ENCODE data around the gene JAKMIP1. TPM values are rescaled to one million over a fixed set of nuclear protein-coding genes. Genes with fewer than 3 reads are reported as not detected.

JAKMIP1 gene
- total RNA-seq, 1 donor from 2014 or later: 0.89 TPM

GRCh38 chr4:6119507-6120020 lies 80.8 kb downstream of the JAKMIP1 start:
- no peak for DNase-seq (ENCODE audit: low spot score, unreplicated experiment)
- Mint-ChIP-seq H3K27me3 (peaks cover 31% of the 10 kb centered on the region), H3K36me3 (ENCODE audit: insufficient read depth) (no peaks in the 10 kb centered on the region), H3K9me3 (ENCODE audit: low read depth) (no peaks in the 10 kb centered on the region), H3K27ac (no peak overlapping the region), H3K4me3 (ENCODE audit: low read depth) (no peak overlapping the region), H3K4me1 (ENCODE audit: low read depth) (no peaks in the 10 kb centered on the region)
- TF ChIP-seq, protein P1, sequence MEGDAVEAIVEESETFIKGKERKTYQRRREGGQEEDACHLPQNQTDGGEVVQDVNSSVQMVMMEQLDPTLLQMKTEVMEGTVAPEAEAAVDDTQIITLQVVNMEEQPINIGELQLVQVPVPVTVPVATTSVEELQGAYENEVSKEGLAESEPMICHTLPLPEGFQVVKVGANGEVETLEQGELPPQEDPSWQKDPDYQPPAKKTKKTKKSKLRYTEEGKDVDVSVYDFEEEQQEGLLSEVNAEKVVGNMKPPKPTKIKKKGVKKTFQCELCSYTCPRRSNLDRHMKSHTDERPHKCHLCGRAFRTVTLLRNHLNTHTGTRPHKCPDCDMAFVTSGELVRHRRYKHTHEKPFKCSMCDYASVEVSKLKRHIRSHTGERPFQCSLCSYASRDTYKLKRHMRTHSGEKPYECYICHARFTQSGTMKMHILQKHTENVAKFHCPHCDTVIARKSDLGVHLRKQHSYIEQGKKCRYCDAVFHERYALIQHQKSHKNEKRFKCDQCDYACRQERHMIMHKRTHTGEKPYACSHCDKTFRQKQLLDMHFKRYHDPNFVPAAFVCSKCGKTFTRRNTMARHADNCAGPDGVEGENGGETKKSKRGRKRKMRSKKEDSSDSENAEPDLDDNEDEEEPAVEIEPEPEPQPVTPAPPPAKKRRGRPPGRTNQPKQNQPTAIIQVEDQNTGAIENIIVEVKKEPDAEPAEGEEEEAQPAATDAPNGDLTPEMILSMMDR (IDR thresholded peaks at IDR 0.05; ENCODE audit: unreplicated experiment): no peak

DNA sequence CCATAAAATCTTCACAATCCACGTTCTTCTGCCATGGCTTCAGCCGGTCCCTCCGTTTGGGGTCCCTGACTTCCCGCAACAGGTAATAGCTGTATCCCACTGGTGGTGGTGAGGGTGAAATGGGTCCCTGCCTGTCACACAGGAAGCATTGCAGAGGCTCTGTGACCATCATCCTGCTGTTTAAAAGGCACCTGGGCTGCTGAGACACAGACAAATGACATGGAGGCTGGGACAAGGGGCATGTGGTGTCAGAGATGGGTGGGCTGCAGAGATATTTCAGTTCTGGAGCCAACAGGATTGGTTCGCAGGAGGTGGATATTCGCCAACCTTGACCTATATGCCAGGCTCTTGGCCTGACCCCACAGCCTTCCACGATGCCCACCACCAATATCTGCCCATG lies 82.1 kb downstream of the JAKMIP1 start:
- TF ChIP-seq, protein P1 (IDR thresholded peaks at IDR 0.05; ENCODE audit: unreplicated experiment): no peak
- DNase-seq (ENCODE audit: low spot score, unreplicated experiment): no peak
- H3K27me3 Mint-ChIP-seq: peaks cover 35% of the 10 kb centered on the region
- no peak overlapping the region for H3K27ac Mint-ChIP-seq
- H3K9me3 Mint-ChIP-seq (ENCODE audit: low read depth): no peaks in the 10 kb centered on the region
- no peaks in the 10 kb centered on the region for H3K4me1 Mint-ChIP-seq (ENCODE audit: low read depth)
- H3K4me3 Mint-ChIP-seq (ENCODE audit: low read depth): no peak overlapping the region
- no peaks in the 10 kb centered on the region for H3K36me3 Mint-ChIP-seq (ENCODE audit: insufficient read depth)

DNA sequence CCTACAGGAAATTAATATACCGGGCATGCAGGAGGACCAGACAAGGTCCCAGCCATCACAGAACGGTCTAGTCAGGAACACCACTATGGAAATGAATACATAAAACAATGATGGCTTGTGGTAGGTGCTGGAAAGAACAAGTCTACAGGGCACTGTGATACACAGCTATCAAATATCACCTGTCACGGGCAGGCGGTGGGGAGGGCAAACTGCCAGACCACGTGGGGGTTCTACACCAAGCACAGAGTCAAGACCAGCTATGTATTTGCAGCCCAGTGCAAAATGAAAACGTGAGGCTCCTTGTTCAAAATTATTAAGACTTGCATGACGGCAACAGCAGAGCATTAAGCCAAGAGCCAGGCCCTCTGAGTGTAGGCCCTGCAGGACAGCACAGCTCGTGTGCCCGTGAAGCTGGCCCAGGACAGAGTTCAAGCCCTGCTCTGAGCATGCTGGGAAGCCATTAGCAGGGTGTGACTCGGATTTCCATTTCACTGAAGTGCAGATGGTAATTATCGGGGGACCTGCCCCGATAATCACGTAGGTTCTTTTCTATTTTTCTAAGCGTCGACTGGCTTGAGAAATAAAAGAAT lies 83.6 kb downstream of the JAKMIP1 start:
- TF ChIP-seq, protein P1 (IDR thresholded peaks at IDR 0.05; ENCODE audit: unreplicated experiment): no peak
- Mint-ChIP-seq H3K4me1 (ENCODE audit: low read depth) (no peaks in the 10 kb centered on the region), H3K36me3 (ENCODE audit: insufficient read depth) (no peaks in the 10 kb centered on the region), H3K9me3 (ENCODE audit: low read depth) (no peaks in the 10 kb centered on the region), H3K27ac (no peak overlapping the region), H3K4me3 (ENCODE audit: low read depth) (no peak overlapping the region), H3K27me3 (peaks cover 35% of the 10 kb centered on the region)
- no peak for DNase-seq (ENCODE audit: low spot score, unreplicated experiment)

DNA sequence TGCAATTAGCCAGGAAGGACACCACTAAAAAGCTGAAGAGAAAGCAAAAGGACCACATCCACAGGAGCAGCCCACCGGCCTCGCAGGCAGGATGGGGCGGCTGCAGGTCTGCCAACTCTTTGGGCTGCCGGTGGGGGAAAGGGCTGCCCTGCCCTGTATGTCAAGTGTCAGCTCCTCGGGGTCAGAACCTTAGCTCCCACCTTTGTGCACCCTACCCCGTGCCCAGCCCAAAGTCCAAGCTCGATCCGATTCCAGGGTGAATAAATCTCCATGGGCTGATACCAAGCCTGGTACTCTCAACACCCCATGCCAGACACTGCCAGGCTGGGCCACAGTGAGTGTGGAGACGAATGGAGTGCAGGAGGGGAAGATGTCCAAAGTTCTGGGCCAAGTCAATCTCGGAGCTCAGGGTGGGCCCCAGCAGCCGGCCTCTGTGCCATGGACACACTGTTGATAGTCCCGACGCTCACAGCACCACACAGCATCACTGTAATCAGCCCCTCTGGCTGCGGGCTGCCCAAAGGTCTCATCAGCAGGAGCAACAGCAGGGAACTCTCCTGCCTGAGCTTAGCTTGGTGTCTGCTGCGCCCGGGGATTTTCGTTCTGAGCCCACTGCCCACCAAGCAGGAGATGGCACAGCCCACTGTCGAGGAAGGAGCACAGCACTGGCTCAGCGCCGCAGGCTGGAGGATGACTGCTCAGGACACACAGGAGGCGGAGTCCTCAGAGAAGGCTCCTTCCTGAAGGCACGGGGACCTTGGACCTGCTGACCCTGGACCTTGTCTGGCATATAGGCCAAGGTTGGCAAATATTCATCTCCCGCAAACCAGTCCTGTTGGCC lies 84.4 kb downstream of the JAKMIP1 start:
- Mint-ChIP-seq H3K27ac (no peak overlapping the region), H3K4me1 (ENCODE audit: low read depth) (no peaks in the 10 kb centered on the region), H3K36me3 (ENCODE audit: insufficient read depth) (no peaks in the 10 kb centered on the region), H3K9me3 (ENCODE audit: low read depth) (no peaks in the 10 kb centered on the region), H3K27me3 (peaks cover 35% of the 10 kb centered on the region), H3K4me3 (ENCODE audit: low read depth) (no peak overlapping the region)
- TF ChIP-seq, protein P1 (IDR thresholded peaks at IDR 0.05; ENCODE audit: unreplicated experiment): no peak
- DNase-seq (ENCODE audit: low spot score, unreplicated experiment): no peak

DNA sequence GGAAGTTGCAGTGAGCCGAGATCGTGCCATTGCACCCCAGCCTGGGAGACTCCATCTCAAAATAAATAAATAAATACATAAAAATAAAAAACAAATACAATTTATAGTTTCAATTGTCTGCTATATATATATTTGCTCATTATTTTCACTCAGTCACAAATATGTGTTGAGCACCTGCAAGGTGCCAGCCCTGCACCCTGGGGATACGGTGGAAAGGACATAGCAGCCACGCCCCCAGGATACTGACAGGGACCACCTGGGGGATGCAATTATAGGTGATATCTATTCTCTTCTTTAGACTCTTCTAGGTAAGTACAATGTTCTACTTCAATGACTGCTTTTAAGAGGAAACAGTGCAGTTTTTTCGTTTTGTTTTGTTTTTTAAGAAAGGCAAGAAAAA lies 85.0 kb downstream of the JAKMIP1 start:
- no peak for DNase-seq (ENCODE audit: low spot score, unreplicated experiment)
- Mint-ChIP-seq H3K9me3 (ENCODE audit: low read depth) (no peaks in the 10 kb centered on the region), H3K27ac (no peak overlapping the region), H3K27me3 (peaks cover 35% of the 10 kb centered on the region), H3K36me3 (ENCODE audit: insufficient read depth) (no peaks in the 10 kb centered on the region), H3K4me3 (ENCODE audit: low read depth) (no peak overlapping the region), H3K4me1 (ENCODE audit: low read depth) (no peaks in the 10 kb centered on the region)
- TF ChIP-seq, protein P1 (IDR thresholded peaks at IDR 0.05; ENCODE audit: unreplicated experiment): no peak

Data from progenitor cell of endocrine pancreas (in vitro differentiated cells).